Measurements from ENCODE around the gene TPX2.
A peak's percentile ranks its signal among the peaks of the same experiment; 100 is the strongest.

Gene TPX2

GRCh38 chr20:31738729-31739549 lies at the start of gene TPX2:
TPX2 (plus strand) TSS chr20:31739290; CDS start chr20:31757477, 18,187 bp downstream.
- peak; percentile 83 for FAIRE-seq

- no peak for FAIRE-seq
These were observed 48.9 kb upstream of the TPX2 start for GRCh38 chr20:31690124-31690666.

DNA sequence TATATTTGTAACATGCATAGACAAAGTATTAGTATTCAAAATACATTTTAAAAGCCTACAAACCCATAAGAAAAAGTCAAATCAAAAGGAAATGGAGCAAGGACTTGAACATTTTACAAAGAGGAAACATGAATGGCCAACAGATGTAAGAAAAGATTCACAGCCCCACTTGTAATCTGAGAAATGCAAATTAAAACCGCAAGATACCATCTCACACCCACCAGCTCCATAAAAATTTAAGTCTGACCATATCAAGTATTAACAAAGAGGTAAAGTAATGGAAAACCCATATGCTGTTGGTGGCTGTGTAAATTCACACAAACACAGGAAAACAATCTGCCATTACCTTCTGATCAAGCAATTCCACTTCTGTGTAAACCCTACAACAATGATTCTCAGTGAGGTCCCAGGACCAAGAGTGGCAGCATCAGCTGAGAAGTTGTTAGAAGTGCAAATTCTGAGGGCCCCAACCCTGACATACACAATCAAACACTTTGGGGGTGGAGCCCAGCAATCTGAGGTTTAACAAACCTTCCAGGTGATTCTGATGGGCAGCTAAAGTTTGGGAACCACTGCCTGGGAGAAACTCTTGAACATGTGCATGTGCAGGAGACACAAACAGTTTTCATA lies 47.3 kb upstream of the TPX2 start:
- FAIRE-seq, result no peak

DNA sequence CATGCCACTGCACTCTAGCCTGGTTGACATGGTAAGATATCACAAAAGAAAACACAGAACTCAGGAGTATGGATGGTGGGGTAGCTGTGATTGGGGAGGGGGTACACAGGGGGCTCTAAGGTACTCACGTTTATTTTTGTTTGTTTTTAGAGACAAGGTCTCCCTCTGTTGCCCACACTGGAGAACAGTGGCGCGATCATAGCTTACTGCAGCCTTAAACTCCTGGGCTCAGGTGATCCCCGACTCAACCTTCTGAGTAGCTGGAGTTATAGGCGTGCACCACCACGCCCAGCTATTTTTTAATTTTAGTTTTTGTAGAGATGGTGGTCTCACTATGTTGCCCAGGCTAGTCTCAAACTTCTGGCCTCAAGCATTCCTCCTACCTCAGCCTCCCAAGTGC lies 45.7 kb upstream of the TPX2 start:
- no peak for FAIRE-seq

DNA sequence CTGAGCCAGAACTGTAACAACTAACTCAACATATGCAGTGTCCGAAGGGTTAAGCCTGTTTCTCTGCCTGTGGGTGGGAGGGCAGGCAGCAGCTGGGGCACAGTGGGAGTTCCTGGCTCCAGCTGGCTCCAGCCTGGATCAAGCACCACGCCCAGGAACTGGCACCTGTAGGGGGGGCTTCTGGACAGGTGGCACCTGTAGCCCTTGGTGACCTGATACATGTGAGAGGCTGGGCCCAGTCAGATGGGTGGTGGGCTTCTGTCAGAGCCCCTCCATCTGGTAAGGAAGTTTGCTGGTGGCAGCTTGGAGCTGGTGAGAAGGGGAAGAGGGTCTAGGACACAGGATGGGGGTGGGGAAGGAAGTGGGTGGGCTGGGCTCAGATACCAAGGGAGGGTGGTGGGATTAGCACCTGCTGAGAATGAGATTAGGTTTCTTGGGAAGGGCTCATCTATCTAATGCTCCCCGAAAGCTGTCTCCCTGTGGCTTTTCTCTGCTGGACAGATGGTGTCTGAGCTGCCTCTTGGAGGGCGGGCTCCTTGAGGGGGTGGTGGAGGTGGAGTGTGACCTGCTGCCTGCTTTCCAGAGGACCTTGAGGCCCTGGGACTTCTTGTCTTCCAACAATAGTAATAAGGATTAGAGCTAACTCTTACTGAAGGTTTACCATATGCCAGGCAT lies 45.0 kb upstream of the TPX2 start:
- no peak for FAIRE-seq

GRCh38 chr20:31694842-31695593 lies 44.1 kb upstream of the TPX2 start:
- FAIRE-seq, result no peak

GRCh38 chr20:31695849-31696804 lies 43.0 kb upstream of the TPX2 start:
- FAIRE-seq, result no peak

- FAIRE-seq, result no peak
These were observed 40.8 kb upstream of the TPX2 start for GRCh38 chr20:31698243-31698802.

DNA sequence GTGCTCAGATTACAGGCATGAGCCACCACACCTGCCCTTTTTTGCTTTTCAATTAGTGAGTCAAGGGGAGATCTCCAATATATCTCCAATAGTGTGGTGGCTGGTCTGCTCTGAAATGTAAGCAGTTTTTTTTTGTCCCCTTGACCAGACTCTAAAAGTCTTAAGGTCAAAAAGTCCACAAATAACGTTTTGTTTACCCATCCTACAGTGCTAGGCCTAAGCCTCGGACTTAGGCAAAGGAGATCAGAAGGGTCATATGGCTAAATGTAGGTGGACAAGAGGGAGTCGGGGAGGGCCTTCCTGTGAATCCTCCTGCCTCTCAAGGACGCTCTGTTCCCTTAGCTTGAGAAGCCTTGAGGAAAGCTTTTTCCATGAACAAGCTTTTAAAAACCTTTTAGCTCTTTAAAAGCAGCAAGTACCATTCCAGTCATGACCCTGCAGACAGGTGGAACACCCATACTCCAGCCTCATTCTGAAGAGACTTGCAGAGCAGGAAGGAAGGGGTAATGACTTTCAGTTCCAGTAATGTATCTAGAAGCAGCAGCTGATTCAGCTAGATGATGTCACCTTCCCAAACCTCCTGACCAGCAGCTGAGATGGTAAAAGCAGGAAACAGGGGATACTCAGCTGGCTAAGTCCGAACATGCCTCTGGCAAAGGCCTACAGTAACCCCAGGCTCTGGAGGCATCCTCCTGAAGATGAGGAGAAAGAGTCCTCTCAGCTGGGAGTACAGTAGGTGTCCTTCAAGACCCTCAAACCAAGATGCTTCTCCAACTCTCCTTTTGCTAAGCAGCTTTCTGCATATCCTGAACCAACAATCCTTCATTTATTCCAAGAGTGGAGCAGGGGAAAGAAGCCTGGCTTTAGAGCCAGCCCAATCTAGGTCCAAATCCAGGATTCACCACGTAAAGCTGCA lies 40.0 kb upstream of the TPX2 start:
- FAIRE-seq, result no peak

DNA sequence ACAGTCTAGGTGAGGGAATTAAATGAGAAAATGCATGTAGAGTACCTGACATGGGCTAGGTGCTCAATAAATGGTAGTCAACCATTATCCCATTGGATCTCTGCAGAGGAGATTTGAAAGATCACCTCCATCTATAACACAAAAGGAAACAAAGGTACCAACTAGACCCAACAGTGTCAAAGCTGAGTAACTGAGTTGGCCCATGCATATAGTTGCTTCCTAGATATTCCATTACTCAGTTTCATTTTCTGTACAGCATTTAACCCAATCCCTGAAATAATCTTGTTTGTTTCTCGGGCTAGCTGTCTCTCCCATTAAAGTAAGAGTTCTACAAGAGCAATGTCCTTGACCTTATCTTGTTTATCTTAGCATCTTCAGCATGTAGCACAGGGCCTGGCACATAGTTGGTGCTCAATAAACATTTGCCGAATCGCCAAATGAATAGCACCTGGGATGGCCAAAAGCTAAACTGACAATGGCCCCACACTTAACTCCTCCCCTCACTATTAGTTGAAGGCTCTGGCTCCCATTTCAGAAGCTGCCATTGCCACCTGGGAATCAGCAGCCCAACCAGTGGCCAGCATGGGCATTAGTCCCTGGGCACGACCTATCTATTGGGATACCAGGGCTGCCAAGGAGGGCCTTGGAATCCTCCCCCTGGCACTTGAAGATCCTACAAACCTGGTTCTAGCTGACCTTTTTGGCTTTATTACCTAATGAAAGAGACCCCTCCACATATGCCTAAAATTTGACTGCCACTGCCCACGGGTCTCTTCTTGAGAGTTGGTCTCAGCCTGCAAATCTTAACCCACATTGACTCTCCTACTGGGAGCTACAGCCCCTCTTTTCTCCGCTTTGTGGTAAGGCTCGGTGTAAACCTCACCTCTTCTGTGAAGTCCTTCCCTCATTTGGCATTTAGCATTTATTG lies 39.0 kb upstream of the TPX2 start:
- no peak for FAIRE-seq

DNA sequence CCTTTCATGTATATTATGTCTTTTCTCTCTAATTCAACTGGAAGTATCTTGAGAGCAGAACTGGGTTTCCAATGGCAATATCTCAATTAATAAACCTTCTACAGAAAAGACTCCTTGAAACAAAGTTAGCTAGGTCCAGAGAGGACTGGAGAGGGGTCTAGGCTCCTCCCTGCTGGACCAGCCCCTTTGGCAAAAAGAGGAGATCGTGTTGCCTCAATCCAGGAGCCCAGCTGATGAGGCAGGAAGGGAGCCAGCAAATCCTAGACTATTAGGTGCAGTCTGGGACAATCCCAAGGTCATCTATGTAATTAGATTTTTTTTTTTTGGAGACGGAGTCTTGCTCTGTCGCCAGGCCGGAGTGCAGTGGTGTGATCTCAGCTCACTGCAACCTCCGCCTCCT lies 38.3 kb upstream of the TPX2 start:
- no peak for FAIRE-seq

DNA sequence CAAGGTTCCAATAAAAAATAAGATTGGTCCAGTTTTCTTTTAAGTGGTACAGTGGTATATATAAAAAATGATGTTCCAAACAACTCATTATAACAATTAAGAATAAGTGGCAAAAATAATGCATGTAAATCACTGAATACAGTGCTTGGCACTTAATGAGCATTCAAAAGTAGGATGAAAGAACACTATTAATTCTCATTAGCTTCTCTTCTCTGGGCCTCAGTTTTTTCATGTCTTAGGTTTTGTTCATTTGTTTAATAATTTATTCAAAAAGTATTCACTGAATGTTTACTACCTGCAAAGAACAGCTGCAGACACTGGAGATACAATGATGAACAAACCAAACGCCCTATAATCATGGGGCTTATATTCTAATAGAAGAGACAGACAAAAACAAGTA lies 37.5 kb upstream of the TPX2 start:
- no peak for FAIRE-seq

DNA sequence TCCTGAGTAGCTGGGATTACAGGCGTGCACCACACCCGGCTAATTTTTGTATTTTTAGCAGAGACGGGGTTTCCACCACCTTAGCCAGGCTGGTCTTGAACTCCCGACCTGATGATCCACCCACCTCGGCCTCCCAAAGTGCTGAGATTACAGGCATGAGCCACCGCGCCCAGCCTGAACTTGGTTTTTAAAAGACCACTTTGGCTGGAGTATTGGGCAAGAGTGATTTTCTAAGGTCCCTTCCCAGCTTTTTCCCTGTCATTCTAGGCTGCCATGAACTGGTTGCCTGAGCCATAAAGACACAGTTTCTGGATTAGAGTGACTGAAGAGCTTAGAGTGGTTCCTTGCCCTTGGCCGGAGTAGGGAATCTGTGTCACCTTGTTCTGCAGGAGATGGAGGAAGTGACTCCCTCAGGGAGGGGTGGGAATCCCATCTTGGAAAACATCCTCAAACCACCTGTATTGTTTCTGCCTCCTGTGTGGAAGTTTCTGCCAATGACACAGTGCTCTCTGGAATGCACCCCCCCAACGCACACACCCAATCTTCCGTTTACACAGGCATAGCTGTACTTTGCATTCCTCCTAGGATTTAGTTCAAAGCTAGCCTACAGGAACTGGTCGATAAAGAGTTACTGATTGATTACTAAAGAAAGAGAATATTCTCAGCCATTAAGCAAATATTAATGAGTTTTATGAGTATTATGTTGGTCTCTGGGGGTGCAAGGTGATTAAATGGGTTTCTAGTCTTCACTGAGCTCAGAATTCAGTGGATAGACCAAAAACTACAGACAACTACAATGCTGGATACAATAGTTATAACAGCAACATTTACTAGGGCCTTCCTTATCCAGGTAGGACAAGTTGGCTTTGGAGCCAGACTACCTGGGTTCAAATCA lies 34.6 kb upstream of the TPX2 start:
- FAIRE-seq, result no peak

GRCh38 chr20:31705191-31705590 lies 33.9 kb upstream of the TPX2 start:
- FAIRE-seq, result no peak

GRCh38 chr20:31705598-31706597 lies 33.2 kb upstream of the TPX2 start:
- FAIRE-seq, result no peak

- no peak for FAIRE-seq
These were observed 32.4 kb upstream of the TPX2 start for GRCh38 chr20:31706607-31707257.

Measured in TTC549 (cell line).